Transverse colon (tissue), 4 donors: Measurements from ENCODE around the gene MSI2. TPM values are rescaled to one million over a fixed set of nuclear protein-coding genes. Genes with fewer than 3 reads are reported as not detected.

ENCODE experiments used
- DNase-seq: peaks from one replicate; pipeline ENCODE4 v3.0.0-alpha.2; 2019
- H3K27ac ChIP-seq, 4 donors: fragments of 200-600 bp; sonication (generic); 2 replicates each; pipeline ENCODE4 v1.5.1; 2016 to 2018; ENCODE audit warnings: inconsistent platforms in 4 of 4
- H3K27me3 ChIP-seq: fragments of 200-600 bp; sonication (generic); 2 replicates; pipeline ENCODE4 v1.5.1; 2017; ENCODE audit warnings: inconsistent platforms
- H3K36me3 ChIP-seq, 4 donors: fragments of 200-600 bp; sonication (generic); 2 replicates each; pipeline ENCODE4 v1.5.1; 2017 to 2019; ENCODE audit warnings: inconsistent platforms in 4 of 4
- H3K4me1 ChIP-seq, 4 donors: fragments of 200-600 bp; sonication (generic); 2 replicates each; pipeline ENCODE4 v1.5.1; 2017 to 2020; ENCODE audit warnings: inconsistent platforms in 4 of 4
- H3K4me3 ChIP-seq, 4 donors: fragments of 200-600 bp; sonication (generic); 1 replicate in 1 of 4; 2 replicates in 3 of 4; pipeline versions ENCODE4 v1.5.1 to v1.6.1; 2017 to 2019; ENCODE audit warnings: inconsistent platforms in 4 of 4
- H3K9me3 ChIP-seq, 2 donors: fragments of 200-600 bp; sonication (generic); 2 replicates each; pipeline ENCODE4 v1.5.1; 2017 to 2019; ENCODE audit warnings: inconsistent platforms in 2 of 2
- CTCF ChIP-seq, 5 experiments: fragments of 200-600 bp in 3 of 5; fragments of 450-650 bp in 2 of 5; sonication (generic) in 3 of 5; IDR thresholded peaks; 1 replicate in 2 of 5; 2 replicates in 3 of 5; pipeline ENCODE4 v1.5.1; 2016 to 2017; ENCODE audit warnings: antibody characterized with exemption in 5 of 5, inconsistent platforms in 3 of 5, mild to moderate bottlenecking in 2 of 5, moderate library complexity in 1 of 5
- EP300 ChIP-seq: sonication (generic); formaldehyde crosslinking; IDR thresholded peaks from one replicate; pipeline ENCODE4 v1.6.1; 2017; ENCODE audit warnings: antibody characterized with exemption, low read depth
- POLR2A ChIP-seq: fragments of 450-650 bp; IDR thresholded peaks from one replicate; pipeline ENCODE4 v1.6.1; 2016; ENCODE audit warnings: antibody characterized with exemption, mild to moderate bottlenecking, moderate library complexity
- POLR2AphosphoS5 ChIP-seq, 3 donors: sonication (generic); formaldehyde crosslinking; IDR thresholded peaks; one replicate each; pipeline ENCODE4 v1.6.1; 2016; ENCODE audit warnings: antibody characterized with exemption in 3 of 3
- WGBS, 2 donors: methylation state at CpG; one replicate each; pipeline ENCODE4 v1.1.5; 2018; ENCODE audit warnings: low coverage in 1 of 2; 5-methylcytosine and 5-hydroxymethylcytosine counted together
- in situ Hi-C, 4 donors: fragments of 200-750 bp; cut with MboI; loops; one replicate each; pipeline versions ENCODE4 v1.15.0 to v1.15.1; 2017; ENCODE audit warnings: low sequenced_read_pairs in 3 of 4, low pct_ligation_motif_present in 1 of 4, low pct_unique_long_range_greater_than_20kb in 1 of 4
- intact Hi-C: fragments of 100-400 bp; cut with DNase I; formaldehyde crosslinking; loops from one replicate; pipeline ENCODE4 v1.15.1; 2023; ENCODE audit warnings: low total_unique reads
- total RNA-seq, 4 donors: library from RNA; depleted of rRNA; stranded (reverse); fragments of >200 nt; gene quantifications; one replicate each; pipeline ENCODE4 v1.1.0, GENCODE V29; 2016

The MSI2 gene
- total RNA-seq, 4 donors from 2014 or later = 20.6 to 36.0 (median 29.3) TPM

GRCh38 chr17:57533684-57534305 is 277.5 kb downstream of the MSI2 start:
- no peak for DNase-seq
- intact Hi-C loops = no loop called here
- Histone ChIP-seq H3K27ac (no peak overlapping the region), H3K4me1 (peaks cover 0 to 22% (median 0%) of the 10 kb centered on the region in 4 donors), H3K9me3 (no peaks in the 10 kb centered on the region), H3K27me3 (no peaks in the 10 kb centered on the region), H3K36me3 (no peaks in the 10 kb centered on the region), H3K4me3 (no peak overlapping the region)
- 98% methylated on average over 4 of the region's 5 CpGs; no CpG with 5 or more reads in 1 of the 2 donors for WGBS, 2 donors
- no peak for TF ChIP-seq POLR2AphosphoS5 (IDR thresholded peaks at IDR 0.05)
- no peak for TF ChIP-seq CTCF (IDR thresholded peaks at IDR 0.05)
- no peak for TF ChIP-seq POLR2A
- no peak for TF ChIP-seq EP300
- in situ Hi-C loops = no loop called here

- H3K9me3 ChIP-seq = no peaks in the 10 kb centered on the region
- no peaks in the 10 kb centered on the region for H3K27me3 ChIP-seq
- intact Hi-C loops (no loop called here), in situ Hi-C loops (no loop called here)
- no peaks in the 10 kb centered on the region for H3K36me3 ChIP-seq
- H3K4me3 ChIP-seq = no peak overlapping the region
- TF ChIP-seq POLR2A (no peak), EP300 (no peak)
- peaks cover 0 to 27% (median 0%) of the 10 kb centered on the region in 4 donors for H3K4me1 ChIP-seq
- 80% methylated on average over 4 of the region's 4 CpGs; no CpG with 5 or more reads in 1 of the 2 donors for WGBS, 2 donors
- no peak for DNase-seq
- H3K27ac ChIP-seq = no peak overlapping the region
Measured at GRCh38 chr17:57534863-57535248, 278.5 kb downstream of the MSI2 start.

GRCh38 chr17:57535249-57535966 is 279.1 kb downstream of the MSI2 start:
- no peak overlapping the region for H3K4me3 ChIP-seq
- TF ChIP-seq CTCF (IDR thresholded peaks at IDR 0.05) (no peak), POLR2A (no peak), EP300 (no peak), POLR2AphosphoS5 (IDR thresholded peaks at IDR 0.05) (no peak)
- H3K27ac ChIP-seq = no peak overlapping the region
- peaks cover 0 to 24% (median 0%) of the 10 kb centered on the region in 4 donors for H3K4me1 ChIP-seq
- whole genome bisulfite sequencing, 2 donors = 54% methylated on average over 6 of the region's 6 CpGs; no CpG with 5 or more reads in 1 of the 2 donors
- intact Hi-C loops (no loop called here), in situ Hi-C loops (no loop called here)
- peak; percentile 20 for DNase-seq
- no peaks in the 10 kb centered on the region for H3K27me3 ChIP-seq
- no peaks in the 10 kb centered on the region for H3K9me3 ChIP-seq
- no peaks in the 10 kb centered on the region for H3K36me3 ChIP-seq

GRCh38 chr17:57536289-57536688 is 280.0 kb downstream of the MSI2 start:
- TF ChIP-seq EP300 (no peak), POLR2A (no peak), CTCF (IDR thresholded peaks at IDR 0.05) (no peak), POLR2AphosphoS5 (IDR thresholded peaks at IDR 0.05) (no peak)
- in situ Hi-C loops (no loop called here), intact Hi-C loops (no loop called here)
- H3K27me3 ChIP-seq = no peaks in the 10 kb centered on the region
- 89 to 93% methylated on average over 2 to 4 of the region's 4 CpGs for WGBS, 2 donors
- DNase-seq = no peak
- peaks cover 0 to 23% (median 1%) of the 10 kb centered on the region in 4 donors for H3K4me1 ChIP-seq
- no peak overlapping the region for H3K27ac ChIP-seq
- no peak overlapping the region for H3K4me3 ChIP-seq
- H3K9me3 ChIP-seq = no peaks in the 10 kb centered on the region
- no peaks in the 10 kb centered on the region for H3K36me3 ChIP-seq
